ENCODE results near the gene ZFYVE16.
"Not testable (repeated sequence)": the region's sequence is repeated elsewhere in the genome, so short reads cannot be mapped to it uniquely, and the experiment has no call there.

ZFYVE16 gene

DNA sequence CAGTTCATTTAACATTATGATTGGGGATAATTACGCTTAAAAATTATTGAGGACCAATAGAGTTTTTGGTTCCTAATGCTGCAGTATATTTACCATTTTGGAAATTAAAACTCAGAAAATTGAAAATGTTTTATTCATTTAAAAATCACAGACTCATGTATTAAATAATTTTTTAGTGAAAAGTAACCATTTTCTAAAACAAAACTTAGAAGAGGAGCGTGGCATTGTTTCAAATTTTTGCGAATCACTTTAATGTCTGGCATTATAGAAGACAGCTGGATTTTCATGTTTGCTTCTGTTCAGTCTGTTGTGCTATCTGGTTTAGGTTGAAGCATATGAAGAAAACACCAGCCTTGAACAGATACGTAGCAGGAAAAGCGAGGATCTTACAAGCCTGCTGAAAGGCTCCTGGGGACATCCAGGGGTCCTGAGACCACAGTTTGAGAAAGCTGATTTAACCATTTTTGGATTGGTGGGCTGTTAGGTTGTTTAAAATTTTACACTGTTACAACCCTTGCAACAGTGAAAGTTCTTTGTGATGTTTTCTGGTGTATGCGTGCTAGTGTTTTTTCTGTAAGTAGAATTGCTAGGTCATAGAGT, 1.6 kb downstream of the ZFYVE16 start:
- no peak for DNase-seq (ENCODE audit: low spot score)

DNA sequence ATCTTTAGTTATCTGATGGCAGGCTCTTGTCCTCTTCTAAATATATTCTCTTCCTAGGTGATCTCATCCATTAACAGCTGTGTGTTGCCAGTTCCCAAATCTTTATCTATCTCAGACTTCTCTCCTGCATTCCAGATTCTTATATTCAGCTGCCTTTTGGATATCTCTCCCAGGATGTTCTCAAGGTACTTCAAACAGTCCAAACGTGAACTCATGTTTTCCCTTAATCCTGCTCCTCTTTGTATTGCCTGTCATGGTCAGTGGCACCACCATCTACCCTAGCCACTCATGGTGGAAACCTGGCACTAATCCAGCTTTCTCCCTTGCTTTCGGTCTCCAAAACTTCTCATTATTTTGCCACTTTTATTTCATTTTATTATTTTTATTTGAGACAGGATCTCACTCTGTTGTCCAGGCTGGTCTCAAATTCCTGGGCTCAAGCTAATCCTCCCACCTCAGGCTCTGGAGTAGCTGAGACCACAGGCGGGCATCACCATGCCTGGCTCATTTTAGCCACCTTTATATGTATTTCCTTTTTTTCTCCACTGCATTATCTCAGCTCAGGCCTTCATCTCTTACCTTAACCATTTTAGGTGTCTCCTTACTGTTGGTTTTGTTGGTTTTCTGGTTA, 3.8 kb downstream of the ZFYVE16 start:
- DNase-seq (ENCODE audit: low spot score), result no peak

DNA sequence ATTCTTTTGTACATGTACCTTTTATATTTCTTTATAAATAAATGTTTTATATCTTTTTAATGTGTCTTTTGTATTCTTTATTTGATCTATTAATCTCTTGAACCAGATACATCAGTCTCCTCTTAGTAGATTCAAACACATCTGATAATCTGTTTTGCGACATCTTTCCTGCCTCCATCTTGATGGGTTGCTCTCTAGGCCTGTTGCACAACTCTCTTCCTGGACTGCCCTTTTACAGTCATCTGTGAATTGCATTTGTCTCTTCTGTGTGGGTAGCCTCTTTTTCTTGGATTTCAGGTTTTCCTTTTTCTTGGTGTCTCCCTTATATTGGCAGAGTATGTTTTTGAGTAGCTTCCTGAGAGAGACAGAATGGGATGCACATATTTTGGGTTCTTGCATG, 6.2 kb downstream of the ZFYVE16 start:
- no peak for DNase-seq (ENCODE audit: low spot score)

DNA sequence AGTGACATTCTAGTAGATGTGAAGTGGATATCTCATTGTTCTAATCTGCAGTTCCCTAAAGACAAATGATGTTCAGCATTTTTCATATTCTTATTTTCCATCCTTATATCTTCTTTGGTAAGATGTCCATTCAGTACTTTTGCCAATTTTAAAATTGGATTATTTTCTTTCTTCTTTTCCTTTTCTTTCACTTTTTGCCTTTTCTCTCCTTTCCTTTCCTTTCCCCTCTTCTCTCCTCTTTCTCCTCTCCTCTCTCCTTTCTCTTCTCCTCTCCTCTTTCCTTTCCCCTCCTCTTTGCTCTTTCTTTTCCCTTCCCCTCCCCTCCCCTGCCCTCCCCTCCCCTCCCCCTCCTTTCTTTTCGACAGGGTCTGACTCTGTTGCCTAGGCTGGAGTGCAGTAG, 10.1 kb downstream of the ZFYVE16 start:
- DNase-seq (ENCODE audit: low spot score), result no peak

DNA sequence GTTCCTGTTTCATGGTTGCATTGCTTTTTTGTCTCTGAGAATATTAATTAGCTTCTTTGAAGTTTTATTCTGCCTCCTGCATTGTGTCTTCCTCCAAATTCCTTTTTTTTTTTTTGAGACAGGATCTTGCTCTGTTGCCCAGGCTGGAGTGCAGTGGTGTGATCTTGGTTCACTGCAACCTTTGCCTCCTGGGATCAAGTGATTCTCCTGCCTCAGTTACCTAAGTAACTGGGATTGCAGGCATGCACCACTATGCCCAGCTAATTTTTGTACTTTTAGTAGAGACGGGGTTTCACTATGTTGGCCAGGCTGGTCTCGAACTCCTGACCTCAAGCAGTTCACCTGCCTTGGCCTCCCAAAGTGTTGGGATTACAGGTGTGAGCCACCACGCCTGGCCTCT, 16.5 kb downstream of the ZFYVE16 start:
- DNase-seq (ENCODE audit: low spot score), result not testable (repeated sequence)

DNA sequence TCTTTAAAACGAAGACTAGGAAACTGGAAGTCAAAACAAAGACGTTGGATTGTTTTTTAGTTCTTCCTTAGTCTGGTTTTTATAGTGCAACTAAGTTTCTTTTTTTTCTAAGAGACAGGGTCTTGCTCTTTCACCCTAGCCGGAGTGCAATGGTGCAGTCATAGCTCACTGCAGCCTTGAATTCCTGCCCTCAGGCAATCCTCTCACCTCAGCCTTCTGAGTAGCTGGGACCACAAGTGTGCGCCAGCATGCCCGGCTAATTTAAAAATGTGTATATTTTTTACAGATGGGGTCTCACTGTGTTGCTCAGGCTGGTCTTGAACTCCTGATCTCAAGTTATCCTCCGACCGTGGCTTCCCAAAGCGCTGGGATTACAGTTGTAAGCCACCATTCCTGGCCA, 27.6 kb downstream of the ZFYVE16 start:
- DNase-seq (ENCODE audit: low spot score), result no peak

DNA sequence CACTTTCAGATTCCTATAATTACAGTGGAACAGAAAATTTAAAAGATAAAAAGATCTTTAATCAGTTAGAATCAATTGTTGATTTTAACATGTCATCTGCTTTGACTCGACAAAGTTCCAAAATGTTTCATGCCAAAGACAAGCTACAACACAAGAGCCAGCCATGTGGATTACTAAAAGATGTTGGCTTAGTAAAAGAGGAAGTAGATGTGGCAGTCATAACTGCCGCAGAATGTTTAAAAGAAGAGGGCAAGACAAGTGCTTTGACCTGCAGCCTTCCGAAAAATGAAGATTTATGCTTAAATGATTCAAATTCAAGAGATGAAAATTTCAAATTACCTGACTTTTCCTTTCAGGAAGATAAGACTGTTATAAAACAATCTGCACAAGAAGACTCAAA, 29.5 kb downstream of the ZFYVE16 start:
- DNase-seq (ENCODE audit: low spot score), result no peak

DNA sequence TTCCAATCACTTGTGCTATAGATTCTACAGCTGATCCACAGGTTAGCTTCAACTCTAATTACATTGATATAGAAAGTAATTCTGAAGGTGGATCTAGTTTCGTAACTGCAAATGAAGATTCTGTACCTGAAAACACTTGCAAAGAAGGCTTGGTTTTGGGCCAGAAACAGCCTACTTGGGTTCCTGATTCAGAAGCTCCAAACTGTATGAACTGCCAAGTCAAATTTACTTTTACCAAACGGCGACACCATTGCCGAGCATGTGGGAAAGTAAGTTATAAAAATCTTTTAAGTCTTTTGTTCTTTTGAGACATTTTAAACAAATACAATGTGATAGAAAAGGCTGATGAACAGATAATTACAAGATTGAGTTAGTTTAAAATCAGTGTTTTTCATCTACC, 30.9 kb downstream of the ZFYVE16 start:
- DNase-seq (ENCODE audit: low spot score), result no peak

DNA sequence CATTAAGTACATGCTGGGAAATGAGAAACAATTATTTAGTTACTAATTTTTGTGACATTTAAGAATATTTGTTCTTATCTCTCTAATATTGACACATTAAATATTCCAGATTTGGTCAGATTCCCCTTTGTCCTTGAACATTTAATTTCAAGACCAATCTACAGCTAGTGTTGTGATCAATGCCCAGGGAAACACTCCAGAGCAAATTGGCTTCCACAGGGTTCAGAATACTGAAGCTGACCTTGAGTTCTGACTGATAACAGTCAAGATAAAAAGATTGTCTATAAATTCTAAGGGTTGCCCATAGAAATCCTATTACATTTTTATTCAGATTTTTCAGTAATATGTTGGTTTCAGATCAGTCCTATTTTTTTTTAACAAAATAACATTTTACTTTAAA, 31.3 kb downstream of the ZFYVE16 start:
- DNase-seq (ENCODE audit: low spot score), result no peak

DNA sequence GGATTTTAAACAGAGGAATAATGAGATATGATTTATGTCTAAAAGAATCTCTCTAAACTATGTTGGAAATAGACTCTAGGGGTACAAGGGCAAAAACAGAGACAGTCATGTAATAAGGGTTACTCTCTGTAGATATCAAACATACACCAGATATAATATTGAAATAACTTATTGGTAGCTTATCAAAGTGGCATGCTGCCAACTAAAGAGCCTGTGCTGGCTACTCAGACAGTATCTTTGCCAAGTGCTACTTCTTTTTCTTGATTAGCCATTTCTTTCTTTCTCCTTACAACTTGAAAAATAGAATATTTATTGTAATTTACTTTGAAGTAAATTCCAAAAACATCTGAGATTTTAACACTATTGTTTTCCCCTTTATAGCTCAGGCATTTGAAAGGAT, 34.9 kb downstream of the ZFYVE16 start:
- no peak for DNase-seq (ENCODE audit: low spot score)

DNA sequence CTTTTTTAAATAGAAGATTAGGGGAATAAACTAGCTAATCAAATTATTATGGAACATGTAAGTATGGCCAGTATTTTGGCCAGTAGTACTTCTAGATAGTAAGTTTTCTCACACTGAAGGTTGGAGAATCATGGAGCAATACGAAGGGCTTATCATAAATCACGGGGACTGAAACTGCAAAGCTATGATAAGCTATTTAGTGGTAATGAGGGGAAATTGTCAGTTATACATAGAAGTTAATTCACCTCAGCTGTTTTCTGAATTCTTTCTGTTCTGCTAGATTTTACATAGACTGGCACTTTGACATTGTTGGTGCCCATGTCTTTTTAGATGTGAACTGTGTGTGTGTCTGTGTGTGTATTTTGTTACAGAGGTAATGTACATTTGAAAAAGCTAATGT, 45.5 kb downstream of the ZFYVE16 start:
- no peak for DNase-seq (ENCODE audit: low spot score)

DNA sequence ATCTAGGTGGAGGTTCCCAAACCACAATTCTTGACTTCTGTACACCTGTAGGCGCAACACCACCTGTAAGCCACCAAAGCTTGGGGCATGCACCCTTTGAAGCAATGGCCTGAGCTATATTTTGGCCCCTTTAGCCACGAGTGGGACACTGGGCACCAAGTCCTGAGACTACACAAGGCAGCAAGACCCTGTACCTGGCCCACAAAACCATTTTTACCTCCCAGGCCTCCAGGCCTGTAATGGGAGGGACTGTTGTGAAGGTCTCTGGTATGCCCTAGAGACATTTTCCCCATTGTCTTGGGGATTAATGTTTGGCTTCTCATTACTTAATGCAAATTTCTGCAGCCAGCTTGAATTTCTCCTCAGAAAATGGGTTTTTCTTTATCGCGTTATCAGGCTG, 55.4 kb downstream of the ZFYVE16 start:
- no peak for DNase-seq (ENCODE audit: low spot score)

DNA sequence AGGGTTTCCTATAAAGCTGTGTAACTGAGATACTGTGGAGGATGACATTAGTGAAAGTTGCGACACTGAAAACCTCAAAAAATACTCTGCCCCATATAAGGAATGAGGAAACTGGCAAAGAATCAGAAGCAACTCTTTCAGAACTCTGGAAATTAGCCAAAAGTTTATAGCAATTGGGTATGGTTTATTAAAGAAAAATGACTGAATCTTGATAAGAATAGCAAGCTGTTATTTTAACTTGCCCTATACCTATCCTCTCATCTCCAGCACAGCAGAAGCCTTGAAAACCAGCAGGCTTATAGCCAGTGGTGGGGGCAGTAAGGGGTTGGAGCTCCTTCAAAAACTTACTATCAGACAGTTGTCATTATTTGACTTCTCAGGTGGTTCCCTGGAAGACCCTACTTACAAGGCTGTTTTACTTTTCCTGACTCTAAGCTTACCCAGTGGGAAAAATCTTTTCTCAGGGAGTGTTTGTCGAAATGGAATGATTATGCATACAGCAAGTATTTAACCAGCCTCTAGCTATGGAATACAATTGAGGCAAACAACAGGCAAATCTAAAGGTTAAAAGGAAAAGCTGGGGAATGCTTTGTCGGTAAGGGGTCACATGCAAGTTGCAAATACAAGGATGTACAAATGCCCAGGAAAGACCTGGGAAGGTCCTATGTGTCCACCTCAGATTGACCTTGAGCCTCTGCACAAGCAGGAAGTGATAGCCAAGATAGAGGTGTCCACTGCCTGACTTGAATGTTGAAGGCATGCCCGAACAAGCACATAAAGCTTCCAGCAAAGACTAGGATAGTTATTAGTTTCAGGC, 59.0 kb downstream of the ZFYVE16 start:
- DNase-seq (ENCODE audit: low spot score), result peak; percentile 61

DNA sequence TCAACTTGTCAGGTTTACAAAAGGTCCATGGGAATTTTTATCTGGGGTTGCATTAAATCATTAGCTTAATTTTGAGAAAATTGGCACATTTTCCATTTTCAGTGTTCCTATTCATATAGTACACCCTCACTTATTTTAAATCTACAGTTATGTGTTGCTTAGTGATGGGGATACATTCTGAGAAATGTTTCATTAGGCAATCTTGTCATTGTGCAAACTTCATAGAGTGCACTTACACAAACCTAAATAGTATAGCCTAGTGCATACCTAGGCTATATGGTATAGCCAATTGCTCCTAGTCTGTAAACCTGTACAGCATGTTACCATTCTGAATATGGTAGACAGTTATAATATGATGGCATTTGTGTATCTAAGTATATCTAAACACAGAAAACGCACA, 60.3 kb downstream of the ZFYVE16 start:
- DNase-seq (ENCODE audit: low spot score), result no peak

DNA sequence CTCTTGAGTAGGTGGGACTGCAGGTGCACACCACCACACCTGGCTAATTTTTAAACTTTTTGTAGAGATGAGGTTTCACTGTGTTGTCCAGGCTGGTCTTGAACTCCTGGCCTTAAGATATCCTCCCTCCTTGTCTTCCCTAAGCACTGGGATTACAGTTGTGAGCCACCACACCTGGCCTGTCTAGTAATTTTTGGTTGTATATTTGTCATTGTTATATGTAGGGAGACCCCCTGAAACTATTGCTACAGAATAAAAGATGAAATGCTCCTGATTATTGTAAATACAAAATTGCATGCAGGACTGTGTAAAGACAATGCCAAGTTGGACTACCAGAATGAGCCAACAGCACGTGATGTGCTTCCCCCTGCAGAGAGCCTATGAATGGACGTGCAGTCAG, 62.8 kb downstream of the ZFYVE16 start:
- DNase-seq (ENCODE audit: low spot score), result not testable (repeated sequence)

DNA sequence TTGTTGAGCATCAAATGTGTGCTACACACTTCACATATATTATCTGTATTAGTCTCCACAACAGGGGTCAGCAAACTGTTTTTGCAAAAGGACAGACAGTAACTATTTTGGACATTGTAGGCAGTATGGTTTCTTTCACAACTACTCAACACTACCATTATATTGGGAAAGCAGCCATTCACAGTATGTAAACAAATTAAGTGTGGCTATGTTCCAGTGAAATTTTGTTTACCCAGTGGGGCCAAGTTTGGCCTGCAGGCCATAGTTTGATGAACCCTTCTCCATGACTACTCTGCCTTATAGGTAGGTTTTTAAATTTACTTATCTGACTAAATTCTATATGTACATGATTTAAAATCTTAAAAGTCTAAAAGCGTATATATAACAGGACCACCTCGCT, 67.1 kb downstream of the ZFYVE16 start:
- DNase-seq (ENCODE audit: low spot score), result no peak

DNA sequence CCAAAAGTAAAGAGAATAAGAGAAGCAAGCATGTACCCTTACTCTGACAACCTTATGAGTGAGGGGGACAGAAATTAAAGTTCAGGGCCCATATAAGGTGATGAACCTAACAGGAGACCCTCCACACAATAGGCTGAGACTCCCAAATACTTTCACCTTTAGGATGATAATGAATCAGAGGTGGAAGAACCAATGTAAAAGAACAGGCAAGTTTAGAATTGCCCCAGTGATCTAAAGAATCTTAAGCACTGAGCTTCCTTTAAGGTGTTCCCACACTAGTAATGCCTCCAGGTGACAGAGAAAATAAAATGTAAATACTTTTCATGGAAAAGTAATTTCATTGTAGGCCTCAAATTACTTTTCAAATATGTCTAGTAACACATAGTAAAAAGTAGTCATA, 71.8 kb downstream of the ZFYVE16 start:
- no peak for DNase-seq (ENCODE audit: low spot score)

DNA sequence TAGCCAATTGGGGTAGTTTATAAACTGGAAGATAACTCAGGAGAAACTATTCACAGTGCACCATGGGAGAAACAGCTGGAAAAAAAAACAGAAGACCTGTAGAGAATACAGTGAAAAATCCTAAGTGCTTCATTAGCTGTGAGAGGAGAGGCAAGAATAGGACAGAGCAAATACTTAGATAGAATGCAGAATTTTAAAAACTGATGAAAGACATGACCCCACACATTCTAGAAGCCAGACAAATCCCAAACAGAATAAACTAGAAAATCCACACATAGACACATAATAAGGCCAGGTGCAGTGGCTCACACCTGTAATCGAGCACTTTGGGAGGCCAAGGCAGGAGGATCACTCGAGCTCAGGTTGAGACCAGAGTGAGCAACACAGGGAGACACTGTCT, 72.5 kb downstream of the ZFYVE16 start:
- no peak for DNase-seq (ENCODE audit: low spot score)

DNA sequence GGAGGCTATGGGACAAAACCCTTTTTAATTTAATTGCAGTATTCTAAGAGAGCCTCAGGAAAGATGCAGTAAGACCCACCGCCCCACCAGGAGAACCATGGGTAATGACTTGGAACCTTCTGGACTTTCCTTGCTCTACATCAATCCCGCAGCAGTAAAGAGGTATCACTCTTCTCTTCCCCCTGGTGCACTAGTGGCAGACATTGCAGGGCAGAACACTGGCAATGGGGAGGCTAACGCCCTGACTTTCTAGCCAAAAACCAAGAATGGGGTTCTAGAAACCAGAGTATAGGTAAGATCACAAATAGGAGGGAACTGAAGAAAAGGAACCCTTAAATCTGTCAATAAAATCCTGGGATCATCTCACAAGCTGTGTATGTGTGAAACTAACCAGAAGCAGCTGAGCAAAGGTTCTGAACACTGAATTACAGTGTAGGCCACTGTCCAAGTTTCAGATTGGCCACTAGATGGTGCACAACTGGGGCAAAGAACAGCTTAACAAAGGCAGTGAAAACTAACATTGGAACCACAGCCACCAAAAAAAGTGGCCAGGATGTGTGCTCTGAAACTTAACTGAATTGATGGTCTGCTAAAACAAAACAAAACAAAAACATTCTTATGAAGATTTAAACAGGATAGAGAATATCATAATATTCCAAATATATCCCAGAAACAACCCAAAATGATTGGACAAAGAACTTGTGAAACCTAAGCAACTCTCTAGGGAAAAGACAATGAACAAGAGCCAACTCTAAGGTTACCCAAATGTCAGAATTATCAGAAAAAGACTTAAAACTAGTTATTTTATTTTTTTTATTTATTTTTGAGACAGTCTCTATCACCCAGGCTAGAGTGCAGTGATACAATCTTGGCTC, 73.4 kb downstream of the ZFYVE16 start:
- peak; percentile 58 for DNase-seq (ENCODE audit: low spot score)

DNA sequence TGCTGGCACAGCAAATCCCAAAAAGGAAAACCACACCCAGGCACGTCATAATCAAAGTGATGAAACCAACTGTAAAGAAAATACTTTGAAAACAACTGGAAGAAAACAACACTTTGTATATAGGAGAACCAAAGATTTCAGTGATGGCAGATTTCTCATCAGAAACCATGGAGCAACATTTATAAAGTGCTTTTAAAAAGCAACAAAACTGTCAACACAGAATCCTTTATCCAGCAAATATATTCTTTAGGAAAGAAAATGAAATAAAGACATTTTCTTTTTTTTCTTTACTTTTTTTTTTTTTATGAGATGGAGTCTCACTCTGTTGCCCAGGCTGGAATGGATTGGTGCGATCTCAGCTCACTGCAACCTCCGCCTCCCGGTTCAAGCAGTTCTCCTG, 74.7 kb downstream of the ZFYVE16 start:
- no peak for DNase-seq (ENCODE audit: low spot score)

DNA sequence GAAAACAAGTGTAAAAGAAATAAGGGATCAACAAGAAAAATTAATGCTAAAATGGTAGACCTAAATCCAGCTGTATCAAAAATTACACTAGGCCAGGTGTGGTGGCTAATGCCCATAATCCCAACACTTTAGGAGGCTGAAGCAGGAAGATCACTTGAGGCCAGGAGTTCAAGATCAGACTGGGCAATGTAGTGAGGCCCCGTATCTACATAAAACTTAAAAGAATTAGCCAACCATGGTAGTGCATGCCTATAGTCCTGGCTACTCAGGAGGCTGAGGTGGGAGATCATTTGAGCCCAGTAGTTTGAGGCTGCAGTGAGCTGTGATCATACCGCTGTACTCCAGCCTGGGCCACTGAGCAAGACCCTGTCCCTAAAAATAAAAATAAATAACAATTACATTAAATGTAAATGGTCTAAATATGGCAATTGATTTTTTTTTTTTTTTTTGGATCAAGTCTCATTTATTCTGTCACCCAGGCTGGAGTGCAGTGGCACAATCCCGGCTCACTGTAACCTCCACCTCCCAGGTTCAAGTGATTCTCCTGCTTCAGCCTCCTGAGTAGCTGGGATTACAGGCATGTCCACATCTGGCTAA, 75.9 kb downstream of the ZFYVE16 start:
- DNase-seq (ENCODE audit: low spot score), result no peak

DNA sequence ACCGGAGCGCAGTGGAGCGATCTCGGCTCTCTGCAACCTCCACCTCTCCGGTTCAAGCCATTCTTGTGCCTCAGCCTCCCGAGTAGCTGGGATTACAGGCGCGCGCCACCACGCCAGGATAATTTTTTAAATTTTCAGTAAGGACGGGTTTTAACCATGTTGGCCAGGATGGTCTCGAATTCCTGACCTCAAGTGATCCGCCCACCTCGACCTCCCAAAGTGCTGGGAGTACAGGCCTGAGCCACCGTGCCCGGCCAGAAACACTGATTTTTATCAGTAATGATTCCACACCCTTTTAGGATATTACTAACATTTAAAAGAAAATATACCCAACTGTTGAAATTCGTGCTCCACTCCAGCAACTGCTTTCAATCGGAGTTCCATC, 79.6 kb downstream of the ZFYVE16 start:
- DNase-seq (ENCODE audit: low spot score), result no peak
